GM21360 (cell line): ENCODE results near the gene QRSL1.
A peak's percentile ranks its signal among the peaks of the same experiment; 100 is the strongest.
"Not testable (repeated sequence)": the region's sequence is repeated elsewhere in the genome, so short reads cannot be mapped to it uniquely, and the experiment has no call there.

ENCODE experiments used
- ATAC-seq: cut with Tn5 transposase; IDR thresholded peaks from one replicate; pipeline ENCODE4 v1.9.1; 2021; ENCODE audit warnings: mild to moderate bottlenecking, moderate library complexity; ENCODE audit not compliant: unreplicated experiment

QRSL1 gene

DNA sequence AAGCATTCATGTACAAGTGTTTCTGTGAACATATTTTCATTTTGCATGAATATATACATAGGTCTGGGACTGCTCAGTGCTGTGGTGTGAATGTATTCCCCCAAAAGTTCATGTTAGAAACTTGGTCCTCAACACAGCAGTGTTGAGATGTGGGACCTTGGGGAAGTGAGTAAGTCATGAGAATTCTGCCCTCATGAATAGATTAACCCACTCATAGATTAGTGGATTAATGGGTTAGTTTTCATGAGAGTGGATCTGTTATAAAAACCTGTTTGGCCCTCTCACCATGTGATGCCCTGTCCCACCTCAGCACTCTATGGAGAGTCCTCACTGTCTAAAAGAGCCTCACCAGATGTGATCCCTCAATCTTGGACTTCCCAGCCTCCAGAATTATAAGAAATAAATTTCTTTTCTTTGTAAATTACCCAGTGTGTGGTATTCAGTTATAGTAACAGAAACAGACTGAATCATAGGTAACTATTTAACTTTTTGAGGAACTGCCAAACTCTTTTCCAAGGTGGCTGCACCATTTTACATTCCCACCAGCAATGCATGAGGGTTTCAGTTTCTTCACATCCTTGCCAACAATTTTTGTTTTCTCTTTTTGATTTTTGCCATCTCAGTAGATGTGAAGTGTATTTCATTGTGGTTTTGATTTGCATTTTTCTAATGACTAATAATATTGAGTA is 45.3 kb downstream of the QRSL1 start:
- ATAC-seq = no peak

DNA sequence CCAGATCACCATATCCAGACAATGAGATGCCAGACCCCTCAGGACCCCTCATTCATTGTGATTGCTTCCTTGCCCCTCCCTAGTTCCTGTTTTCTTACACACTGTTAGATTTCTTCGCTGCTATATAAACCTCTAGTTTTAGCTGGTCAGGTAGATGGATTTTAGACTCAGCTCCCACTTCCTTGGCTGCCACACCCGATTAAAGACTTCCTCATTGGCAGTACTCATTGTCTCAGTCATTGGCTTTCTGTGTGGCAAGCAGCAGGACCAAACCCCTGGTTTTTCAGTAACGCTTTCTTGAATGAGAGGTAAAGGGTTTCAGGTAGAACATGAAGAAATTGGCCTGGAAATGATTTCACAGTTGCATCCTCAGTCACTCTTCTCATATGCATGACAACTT is 47.9 kb downstream of the QRSL1 start:
- ATAC-seq = no peak

DNA sequence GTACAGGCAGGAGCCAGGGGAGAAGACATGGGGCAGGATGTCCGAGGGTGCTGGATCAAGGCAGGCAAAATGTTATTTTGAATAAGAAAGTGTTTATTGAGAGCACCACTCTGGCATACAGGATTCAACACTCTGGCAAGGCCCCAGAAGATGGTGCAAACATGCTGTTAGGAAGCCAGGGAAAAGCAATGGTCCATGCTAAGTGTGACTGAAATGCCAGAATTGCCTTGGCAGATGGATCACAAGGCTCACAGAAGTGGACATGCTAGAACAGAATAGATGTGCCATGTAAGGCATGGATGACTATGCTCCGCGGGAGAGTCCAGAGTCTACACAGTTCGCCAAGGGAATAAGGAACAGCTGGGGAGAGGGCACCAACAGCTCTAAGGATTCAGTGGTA is 54.6 kb downstream of the QRSL1 start:
- no peak for ATAC-seq

DNA sequence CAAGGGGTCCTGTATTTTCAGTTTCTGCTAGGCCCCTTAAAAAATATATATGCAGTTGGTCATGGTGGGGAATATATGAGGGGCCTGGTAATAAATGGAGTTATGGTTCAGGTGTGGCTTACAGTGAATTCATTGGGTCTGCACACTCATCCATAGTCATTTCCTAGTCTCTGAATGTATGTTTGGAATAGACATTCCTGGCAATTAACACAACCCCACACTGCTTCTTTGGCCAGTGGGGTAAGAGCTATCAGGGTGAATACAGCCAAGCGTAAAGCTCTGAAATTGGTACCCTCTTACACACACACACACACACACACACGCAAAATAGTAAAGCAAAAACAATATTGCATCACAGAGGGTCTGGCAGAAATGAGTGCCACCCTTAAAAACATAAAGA is 56.5 kb downstream of the QRSL1 start:
- no peak for ATAC-seq

DNA sequence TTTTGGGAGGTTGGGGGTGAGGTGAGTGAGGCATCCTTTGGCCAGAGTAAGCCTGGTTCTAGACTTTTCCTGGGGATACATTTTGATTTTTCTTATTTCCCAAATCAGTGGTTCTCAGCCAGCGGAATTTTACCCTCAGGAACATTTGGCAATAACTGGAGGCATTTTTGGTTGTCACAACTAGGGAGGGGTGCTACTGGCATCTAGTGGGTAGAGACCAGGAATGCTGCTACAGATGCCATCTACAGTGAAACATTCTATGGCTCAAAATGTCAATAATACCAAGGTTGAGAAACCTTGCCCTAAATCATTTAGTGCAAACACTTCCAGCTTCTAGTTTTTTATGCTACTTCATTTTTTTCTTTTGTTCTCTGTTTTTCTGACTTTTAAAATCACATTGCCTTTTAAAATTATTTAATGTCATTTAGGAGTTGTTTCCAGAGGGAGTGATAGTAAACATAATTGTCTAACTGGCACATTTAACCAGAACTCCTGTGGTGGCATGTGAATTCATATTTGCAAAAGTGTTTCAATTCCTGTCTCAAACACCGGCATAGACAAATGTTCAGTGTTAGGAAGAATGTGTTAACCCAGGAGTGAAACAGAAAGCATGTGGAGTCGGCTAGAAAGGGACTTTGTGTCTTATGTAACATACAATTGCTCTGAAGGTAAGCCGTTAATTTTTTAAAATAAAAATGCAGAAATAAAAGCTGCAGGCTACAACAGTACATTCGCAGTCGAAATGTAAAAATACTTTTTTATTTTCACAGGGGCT is 59.0 kb downstream of the QRSL1 start:
- ATAC-seq = no peak

DNA sequence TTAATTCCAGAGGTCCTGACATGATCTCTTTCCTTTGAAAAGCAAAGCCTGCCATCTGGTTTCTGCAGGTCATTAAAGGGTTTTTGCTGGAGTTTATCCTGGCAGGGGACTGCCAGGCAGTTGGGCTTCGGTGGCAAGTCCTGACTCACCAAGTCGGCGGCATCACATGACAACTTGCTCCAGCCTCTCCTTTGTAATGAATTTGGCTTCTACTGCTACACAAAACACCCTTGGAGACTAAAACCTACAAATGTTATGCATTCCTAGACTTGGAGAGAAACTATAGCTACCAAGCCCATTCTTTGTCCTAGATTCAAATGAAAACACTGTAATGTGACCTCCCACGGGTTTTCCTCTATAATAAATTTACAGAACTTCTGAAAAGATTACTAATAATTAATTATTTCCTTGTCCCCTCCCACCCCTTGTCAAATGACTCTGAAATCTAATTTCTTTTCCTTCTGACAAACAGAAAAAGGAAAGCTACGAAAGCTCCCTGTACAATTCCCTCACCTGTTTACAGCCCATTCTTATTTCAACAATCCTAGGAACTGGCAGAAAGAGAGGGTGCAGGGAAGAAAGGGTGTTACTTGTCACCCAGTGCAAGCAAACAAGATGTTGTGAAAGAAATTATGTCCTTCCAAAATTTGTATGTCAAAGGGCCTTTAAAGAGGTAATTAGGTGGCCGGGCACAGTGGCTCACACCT is 62.9 kb downstream of the QRSL1 start:
- ATAC-seq = no peak

DNA sequence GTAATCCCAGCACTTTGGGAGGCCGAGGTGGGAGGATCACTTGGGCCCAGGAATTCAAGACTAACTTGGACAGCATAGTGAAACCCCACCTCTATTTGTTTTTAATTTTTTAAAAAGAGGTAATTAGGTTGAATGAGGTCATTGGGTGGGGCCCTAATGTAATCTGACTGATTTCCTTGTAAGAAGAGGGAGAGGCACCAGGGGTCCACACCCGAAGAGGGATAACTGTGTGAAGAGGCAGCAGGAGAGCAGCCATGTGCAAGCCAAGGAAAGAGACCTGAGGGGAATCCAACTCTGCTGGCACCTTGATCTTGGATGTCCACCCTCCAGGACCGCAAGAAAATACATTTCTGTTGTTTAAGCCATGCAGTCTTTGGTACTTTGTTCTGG is 63.4 kb downstream of the QRSL1 start:
- no peak for ATAC-seq

DNA sequence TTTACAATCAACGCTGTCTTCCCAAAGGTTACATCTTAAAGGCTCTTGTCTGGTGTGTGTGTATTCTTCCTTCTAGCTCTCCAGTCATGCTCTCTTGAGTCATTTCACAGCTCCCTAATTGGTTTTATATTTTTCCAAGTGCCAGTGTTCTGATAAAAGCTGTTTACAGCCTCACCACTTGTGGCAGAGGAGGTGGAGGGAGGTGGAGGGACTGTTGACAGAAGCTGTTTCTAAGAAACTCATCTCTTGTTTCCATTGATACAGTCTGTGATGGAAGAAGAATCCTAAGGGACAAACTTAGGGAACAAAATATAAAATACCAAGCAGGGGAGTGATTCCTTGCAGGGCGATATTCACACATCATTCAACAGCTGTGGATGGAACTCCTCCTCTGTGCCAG is 64.0 kb downstream of the QRSL1 start:
- ATAC-seq = no peak

DNA sequence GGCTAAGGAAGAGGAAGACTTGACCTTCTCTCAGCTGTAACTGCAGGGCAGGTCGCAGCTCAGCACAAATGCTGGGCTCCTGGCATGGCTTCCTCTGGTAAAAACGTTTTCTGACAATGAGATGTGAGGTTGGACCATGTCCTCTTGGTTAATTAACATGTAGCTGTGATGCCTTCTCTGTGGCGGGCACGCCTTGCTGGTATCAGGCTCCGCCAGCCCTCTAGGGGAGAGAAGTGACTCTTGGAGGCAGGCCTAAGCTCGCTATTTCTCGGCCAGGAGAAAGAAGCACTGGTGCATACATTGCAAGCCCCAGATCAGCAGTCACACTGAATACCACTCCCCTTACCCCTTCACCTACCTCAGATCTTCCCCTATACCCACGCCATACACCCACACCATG is 65.0 kb downstream of the QRSL1 start:
- no peak for ATAC-seq

DNA sequence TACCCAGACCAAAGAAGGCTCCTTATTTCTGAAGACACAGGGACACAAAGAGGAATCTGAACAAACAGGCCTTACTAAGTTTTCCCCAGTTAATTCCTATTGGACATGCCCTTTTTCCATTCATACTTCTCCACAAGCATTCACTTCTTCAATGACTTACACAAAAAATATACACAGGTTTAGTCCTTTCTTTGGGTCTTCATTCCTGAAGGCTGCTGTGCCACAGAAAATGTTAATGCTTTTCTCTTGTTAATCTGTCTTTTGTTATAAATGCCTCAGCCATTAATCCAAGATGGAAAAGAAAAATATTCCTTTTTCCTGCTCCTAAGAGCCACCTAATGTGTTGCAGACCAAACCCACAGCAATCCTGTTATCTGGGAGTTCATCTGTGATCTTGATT is 71.2 kb downstream of the QRSL1 start:
- ATAC-seq = no peak

DNA sequence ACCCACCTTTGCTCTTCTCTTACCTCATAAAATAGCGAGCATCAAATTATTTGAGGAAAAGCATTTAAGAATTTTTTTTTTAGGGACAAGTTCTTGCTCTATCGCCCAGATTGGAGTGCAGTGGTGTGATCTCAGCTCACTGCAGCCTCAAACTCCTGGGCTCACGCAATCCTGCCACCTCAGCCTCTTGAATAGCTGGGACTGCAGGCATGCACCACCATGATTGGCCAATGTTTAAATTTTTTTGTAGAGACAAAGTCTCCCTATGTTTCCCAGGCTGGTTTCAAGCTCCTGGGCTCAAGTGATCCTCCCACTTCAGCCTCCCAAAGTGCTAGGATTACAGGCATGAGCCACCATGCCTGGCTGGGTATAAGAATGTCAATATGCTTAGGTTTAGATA is 71.8 kb downstream of the QRSL1 start:
- not testable (repeated sequence) for ATAC-seq

DNA sequence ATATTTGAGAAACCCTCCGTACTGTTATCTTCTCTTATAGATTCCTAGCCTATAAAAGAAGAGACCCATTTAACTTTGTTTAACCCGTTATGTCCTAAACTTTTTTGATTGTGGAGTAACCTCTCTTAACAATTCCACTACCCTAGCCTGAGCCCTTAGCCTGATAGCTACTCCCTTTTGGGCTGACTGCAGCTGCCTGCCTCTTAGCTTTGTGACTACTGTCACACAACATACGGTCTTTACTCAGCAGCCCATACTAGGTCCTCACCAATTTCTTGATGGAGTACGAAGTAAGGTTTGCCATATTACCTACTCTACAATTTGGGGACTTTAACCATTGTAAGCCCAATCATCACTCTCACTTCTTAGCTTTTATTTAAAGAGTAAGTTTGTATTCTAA is 72.7 kb downstream of the QRSL1 start:
- ATAC-seq = peak; percentile 52

DNA sequence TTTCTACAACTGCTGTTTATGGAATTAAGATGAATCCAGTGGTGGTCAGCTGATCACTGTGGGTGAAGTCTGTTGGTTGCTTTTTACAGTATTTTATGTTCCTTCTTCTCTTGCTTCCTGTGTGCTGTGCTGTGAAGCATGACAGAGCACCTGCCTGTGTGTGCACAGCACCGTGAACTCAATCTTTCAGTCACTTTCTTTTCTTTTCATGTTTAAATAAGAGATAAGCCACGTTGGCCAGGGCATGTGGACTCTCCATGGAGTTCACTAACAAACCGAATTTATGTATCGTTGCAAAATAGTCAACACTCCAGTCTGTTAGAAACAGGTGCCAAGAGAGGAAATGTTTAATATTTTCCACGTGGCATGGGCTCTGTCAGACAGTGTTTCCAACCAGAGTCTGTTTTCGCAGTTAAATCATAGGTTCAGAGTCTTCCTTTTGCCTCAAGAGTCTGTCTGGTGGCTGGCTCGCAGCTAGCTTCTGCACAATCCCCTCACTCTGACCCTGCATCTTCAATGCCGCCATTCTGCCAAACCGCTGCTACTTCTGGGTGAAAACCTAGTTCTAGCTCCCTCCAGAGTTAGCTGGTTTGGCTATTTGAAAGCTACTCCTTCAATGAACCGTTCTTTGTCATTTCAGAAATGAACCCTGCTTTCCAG is 73.2 kb downstream of the QRSL1 start:
- peak; percentile 97 for ATAC-seq

DNA sequence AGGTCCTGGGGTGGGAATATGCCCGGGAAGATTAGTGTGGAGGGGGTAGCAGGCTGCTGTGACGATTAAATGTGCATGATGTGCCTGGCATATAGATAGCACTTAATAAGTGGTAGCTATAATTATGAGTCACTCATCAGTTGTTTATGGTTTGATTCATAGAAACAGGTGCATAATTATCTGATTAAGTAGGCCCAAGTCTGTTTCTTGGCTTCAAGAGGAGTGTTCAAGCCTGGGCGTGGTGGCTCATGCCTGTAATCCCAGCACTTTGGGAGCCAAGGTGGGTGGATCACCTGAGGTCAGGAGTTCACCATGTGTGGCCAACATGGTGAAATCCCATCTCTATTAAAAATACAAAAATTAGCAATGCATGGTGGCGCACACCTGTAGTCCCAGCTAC is 74.9 kb downstream of the QRSL1 start:
- ATAC-seq = no peak

DNA sequence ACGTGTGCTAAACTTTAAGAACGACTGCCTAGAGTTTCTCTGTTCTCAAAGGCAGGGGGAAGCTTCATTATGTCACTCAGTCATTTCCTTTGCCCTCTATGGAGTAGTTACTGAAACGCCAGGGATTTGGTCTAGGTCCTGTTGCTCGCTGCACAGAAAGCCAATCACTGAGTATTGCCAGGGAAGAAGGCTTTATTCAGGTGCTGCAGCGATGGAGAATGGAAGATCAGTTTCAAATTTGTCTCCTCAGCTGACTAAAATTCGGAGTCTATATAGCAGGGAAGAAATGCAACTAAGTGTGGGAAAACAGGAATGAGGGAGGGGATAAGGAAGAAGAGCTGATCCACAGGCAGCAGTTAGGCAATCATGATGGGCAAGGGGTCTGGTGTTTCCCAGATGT is 75.8 kb downstream of the QRSL1 start:
- ATAC-seq = no peak

DNA sequence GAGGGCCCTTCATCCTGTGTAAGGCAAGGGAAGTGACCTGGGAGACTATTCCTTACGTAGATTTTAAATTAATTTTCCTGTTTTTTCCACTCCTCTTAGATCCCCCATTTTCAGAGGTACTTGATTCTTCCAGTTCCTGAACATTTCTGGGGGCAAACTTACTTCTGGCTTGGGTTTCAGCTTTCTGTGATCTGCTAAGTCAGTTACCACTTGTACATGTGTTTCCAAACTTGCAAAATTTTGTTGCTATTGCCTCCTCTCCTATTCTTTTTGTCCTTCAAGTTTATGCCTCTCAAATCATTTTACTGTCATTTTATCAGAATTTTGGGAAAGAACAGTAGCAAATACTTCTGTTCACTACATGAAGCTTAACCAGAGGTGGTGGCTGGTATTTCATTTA is 81.2 kb downstream of the QRSL1 start:
- ATAC-seq = no peak

DNA sequence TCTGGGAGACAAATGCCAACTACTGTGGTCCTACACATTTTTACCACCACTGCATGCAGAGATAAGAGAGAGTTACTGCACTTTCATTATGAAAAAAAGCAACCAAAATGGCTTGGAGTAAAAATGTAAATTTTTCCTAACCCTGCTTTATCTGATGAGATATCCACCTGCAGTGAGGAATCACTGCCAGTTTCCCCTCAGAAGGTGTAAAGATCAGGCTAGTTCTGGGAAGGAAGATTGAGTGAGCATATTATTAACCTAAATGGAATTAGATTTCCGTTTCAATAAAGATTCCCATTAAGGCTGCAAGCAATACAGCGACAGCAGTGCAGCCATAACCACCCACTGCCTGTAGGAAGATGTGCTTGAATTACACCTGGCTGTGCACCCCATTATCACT is 84.9 kb downstream of the QRSL1 start:
- ATAC-seq = no peak

DNA sequence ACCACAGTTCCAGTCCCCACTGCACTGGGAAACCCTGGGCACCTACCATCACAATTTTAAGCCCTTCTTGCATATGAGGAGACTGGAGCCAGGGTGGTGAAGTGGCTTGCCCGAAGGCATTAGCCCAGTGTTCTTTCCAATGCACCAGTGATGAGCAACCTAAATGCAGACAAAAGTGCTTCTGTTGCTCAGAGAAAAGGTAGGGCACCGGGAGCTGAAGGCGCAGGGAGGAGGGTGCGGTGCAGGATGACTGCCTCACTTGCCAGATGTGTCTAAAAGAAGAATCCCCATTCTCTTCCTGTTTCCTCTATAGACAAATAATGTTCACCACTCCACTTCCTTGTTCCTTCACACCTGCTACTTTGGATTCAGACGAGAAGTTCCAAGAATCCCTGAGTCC is 86.5 kb downstream of the QRSL1 start:
- ATAC-seq = no peak

DNA sequence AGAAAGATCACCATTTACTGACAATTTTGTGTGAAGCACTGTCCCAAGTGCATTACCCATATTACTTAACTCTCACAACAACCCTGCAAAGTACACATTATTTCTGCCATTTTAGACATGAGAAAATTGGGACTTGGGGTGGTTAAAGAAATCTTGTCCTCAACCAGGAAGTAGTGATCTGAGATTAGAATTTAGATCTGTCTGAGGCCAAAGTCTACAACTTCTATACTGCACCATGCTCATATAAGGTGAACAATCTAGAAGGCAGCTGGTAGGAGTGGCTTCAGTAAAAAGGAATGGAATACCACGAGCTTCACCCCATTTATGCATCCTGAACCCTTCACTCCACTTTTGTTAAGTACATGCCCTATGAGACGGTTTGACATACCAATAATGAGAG is 87.6 kb downstream of the QRSL1 start:
- no peak for ATAC-seq
